Cardiac muscle cell (in vitro differentiated cells and primary cell): ENCODE results near the gene TNFRSF4. TPM values are rescaled to one million over a fixed set of nuclear protein-coding genes. Genes with fewer than 3 reads are reported as not detected.

Experiments
- DNase-seq, 2 donors: peaks; one replicate each; pipeline versions ENCODE4 v3.0.0 to v3.0.0-alpha.2; 2010 to 2017; ENCODE audit warnings: low read depth in 1 of 2, low spot score in 1 of 2
- H3K27ac ChIP-seq: fragments of 200-600 bp; sonication (generic); 2 replicates; pipeline ENCODE4 v1.5.1; 2016
- H3K27me3 ChIP-seq: fragments of 200-600 bp; sonication (generic); 2 replicates; pipeline ENCODE4 v1.6.0; 2016; ENCODE audit warnings: control low read depth
- H3K36me3 ChIP-seq: fragments of 200-600 bp; sonication (generic); 2 replicates; pipeline ENCODE4 v1.5.1; 2016; ENCODE audit warnings: control low read depth
- H3K4me1 ChIP-seq: fragments of 200-600 bp; sonication (generic); 2 replicates; pipeline ENCODE4 v1.8.1; 2017; ENCODE audit warnings: low read depth, mild to moderate bottlenecking, mixed run types
- H3K4me3 ChIP-seq: fragments of 200-600 bp; sonication (generic); 2 replicates; pipeline ENCODE4 v1.5.1; 2016; ENCODE audit warnings: mild to moderate bottlenecking
- H3K9me3 ChIP-seq: fragments of 200-600 bp; sonication (generic); 2 replicates; pipeline ENCODE4 v1.5.1; 2017; ENCODE audit warnings: low read depth, mild to moderate bottlenecking, control low read depth
- polyA plus RNA-seq: library from polyadenylated mRNA; unstranded; fragments of >200 nt; fragmentation: Nextera tagmentation; extraction: Ambion mirVana; gene quantifications from 2 replicates; pipeline ENCODE4 v1.2.1, GENCODE V29; 2016
- total RNA-seq: library from RNA; depleted of rRNA; stranded (reverse); fragments of >200 nt; gene quantifications from 2 replicates; pipeline ENCODE4 v1.2.3, GENCODE V29; 2016
- TF ChIP-seq, protein P1 (sequence below): IDR thresholded peaks from 2 replicates; pipeline ENCODE4 v1.5.1; 2012; ENCODE audit warnings: low read depth, mild to moderate bottlenecking, low read length

TNFRSF4 gene
- total and polyA plus RNA-seq, 2 experiments from 2014 or later: not detected

GRCh38 chr1:1204425-1204920, 9.5 kb downstream of the TNFRSF4 start:
- Histone ChIP-seq H3K4me3 (no peak overlapping the region), H3K9me3 (no peaks in the 10 kb centered on the region), H3K36me3 (no peaks in the 10 kb centered on the region), H3K27me3 (peaks cover 69% of the 10 kb centered on the region), H3K4me1 (no peaks in the 10 kb centered on the region), H3K27ac (no peak overlapping the region)
- no peak for DNase-seq
- TF ChIP-seq, protein P1, sequence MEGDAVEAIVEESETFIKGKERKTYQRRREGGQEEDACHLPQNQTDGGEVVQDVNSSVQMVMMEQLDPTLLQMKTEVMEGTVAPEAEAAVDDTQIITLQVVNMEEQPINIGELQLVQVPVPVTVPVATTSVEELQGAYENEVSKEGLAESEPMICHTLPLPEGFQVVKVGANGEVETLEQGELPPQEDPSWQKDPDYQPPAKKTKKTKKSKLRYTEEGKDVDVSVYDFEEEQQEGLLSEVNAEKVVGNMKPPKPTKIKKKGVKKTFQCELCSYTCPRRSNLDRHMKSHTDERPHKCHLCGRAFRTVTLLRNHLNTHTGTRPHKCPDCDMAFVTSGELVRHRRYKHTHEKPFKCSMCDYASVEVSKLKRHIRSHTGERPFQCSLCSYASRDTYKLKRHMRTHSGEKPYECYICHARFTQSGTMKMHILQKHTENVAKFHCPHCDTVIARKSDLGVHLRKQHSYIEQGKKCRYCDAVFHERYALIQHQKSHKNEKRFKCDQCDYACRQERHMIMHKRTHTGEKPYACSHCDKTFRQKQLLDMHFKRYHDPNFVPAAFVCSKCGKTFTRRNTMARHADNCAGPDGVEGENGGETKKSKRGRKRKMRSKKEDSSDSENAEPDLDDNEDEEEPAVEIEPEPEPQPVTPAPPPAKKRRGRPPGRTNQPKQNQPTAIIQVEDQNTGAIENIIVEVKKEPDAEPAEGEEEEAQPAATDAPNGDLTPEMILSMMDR: no peak

- TF ChIP-seq, protein P1: no peak
- Histone ChIP-seq H3K27ac (no peak overlapping the region), H3K4me1 (no peaks in the 10 kb centered on the region), H3K36me3 (no peaks in the 10 kb centered on the region), H3K9me3 (no peaks in the 10 kb centered on the region), H3K27me3 (peaks cover 74% of the 10 kb centered on the region), H3K4me3 (no peak overlapping the region)
- DNase-seq: no peak
These were observed 10.2 kb downstream of the TNFRSF4 start for GRCh38 chr1:1203561-1204424.

GRCh38 chr1:1202831-1203560, 11.0 kb downstream of the TNFRSF4 start:
- no peaks in the 10 kb centered on the region for H3K9me3 ChIP-seq
- TF ChIP-seq, protein P1: no peak
- no peak for DNase-seq
- H3K4me3 ChIP-seq: no peak overlapping the region
- no peaks in the 10 kb centered on the region for H3K4me1 ChIP-seq
- no peak overlapping the region for H3K27ac ChIP-seq
- no peaks in the 10 kb centered on the region for H3K36me3 ChIP-seq
- peaks cover 75% of the 10 kb centered on the region for H3K27me3 ChIP-seq

DNA sequence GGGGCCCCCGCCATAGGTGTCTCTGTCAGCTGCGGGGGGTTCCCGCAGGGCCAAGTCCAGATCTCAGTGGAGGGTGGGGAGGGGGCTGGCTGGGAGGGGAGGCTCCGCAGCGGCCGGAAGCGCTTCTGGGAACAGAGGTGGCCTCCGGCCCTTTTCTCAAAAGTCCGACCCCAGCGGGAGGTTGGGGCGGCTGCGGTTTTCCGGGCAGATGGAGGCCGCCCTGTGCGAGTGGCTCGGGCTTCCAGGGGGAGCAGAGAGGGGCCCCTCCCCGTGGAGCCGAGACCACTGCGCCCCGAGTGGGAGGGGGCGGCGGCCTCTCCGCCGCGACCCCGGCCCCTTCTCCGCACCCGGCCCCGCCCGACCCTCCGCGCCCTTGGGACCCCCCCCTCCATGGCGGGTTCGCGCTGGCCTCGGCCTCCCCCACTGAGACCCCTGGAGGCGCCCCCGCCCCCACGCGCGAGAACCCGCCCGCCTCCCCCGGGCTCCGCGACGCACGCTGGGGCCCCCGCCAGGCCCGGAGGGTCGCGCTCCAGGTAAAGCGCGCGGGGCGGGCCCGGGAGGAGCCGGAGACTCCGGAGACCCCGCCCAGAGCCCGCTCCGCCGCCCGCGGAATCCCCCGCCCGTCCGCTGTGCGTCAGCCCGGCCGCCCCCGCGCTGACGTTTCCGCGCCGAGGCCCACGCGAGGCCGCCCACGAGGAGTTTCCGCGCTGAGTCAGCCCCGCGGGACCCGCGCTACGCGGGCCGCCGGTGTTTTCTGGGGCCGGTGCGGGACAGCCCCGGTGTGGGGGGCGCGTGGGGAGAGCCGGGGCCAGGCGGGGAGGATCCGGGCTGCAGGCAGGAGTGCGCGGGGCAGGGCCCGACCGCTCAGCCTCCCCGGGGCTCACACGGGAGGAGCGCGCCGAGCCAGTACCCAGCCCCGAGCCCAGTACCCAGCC, 12.8 kb downstream of the TNFRSF4 start:
- Histone ChIP-seq H3K27me3 (peaks cover 61% of the 10 kb centered on the region), H3K4me1 (no peaks in the 10 kb centered on the region), H3K4me3 (peak overlapping the region; percentile 44)

More for the DNA sequence above, 12.8 kb downstream of the TNFRSF4 start:
- peak; percentile 59 to 64 for DNase-seq
- TF ChIP-seq, protein P1: no peak
- Histone ChIP-seq H3K9me3 (no peaks in the 10 kb centered on the region), H3K36me3 (no peaks in the 10 kb centered on the region), H3K27ac (no peak overlapping the region)
